HCT116 (cell line): ENCODE data around the gene HSF2BP. TPM values are rescaled to one million over a fixed set of nuclear protein-coding genes. Genes with fewer than 3 reads are reported as not detected.

Source experiments
- ATAC-seq: fragments of 200-7000 bp; cut with Tn5 transposase; 2 replicates; pipeline ENCODE4 v1.9.1; 2020; ENCODE audit warnings: mild to moderate bottlenecking, moderate library complexity
- BruUV-seq: library from RNA; stranded (reverse); fragments of 400-500 nt; replicated peaks from 2 replicates; lab custom pipeline; 2021; lab: Mats Ljungman, UMichigan
- CTCF ChIA-PET: fragments of 300-600 bp; sonication (Branson Sonifier 250); formaldehyde crosslinking; loops from one replicate; lab custom pipeline; 2021; ENCODE audit warnings: antibody characterized with exemption; lab: Charles Lee
- POLR2A ChIA-PET: fragments of 300-600, 350-600 bp; sonication (Branson Sonifier 250); formaldehyde crosslinking; loops from one replicate; lab custom pipeline; 2021; ENCODE audit warnings: antibody characterized with exemption; lab: Charles Lee
- RAD21 ChIA-PET, 2 experiments: fragments of 300-600 bp; sonication (Branson Sonifier 250); formaldehyde crosslinking; loops; one replicate each; lab custom pipeline; 2023; ENCODE audit warnings: low total read pairs in 2 of 2; ENCODE audit not compliant: uncharacterized antibody in 2 of 2, unreplicated experiment in 2 of 2, low non-redundant PET in 1 of 2; lab: Charles Lee
- DNase-seq: peaks from one replicate; pipeline ENCODE4 v3.0.0-alpha.2; 2010; ENCODE audit warnings: low read depth, low spot score
- H2AFZ ChIP-seq: fragments of 200-600 bp; shearing (Covaris generic), sonication (generic); 2 replicates; pipeline ENCODE4 v1.6.1; 2017; ENCODE audit warnings: low read depth, mixed run types, mixed read lengths, antibody characterized with exemption, low read length; ENCODE audit not compliant: poor library complexity, severe bottlenecking
- H3K27ac ChIP-seq: 2 replicates; pipeline ENCODE4 v1.5.1; 2012; ENCODE audit warnings: low read depth, low read length
- H3K27me3 ChIP-seq: fragments of 200-600 bp; sonication (generic); 2 replicates; pipeline ENCODE4 v1.6.1; 2016; ENCODE audit warnings: mixed run types, low read length, mixed read lengths; ENCODE audit not compliant: insufficient read depth
- H3K36me3 ChIP-seq, 2 experiments: fragments of 200-500 bp in 1 of 2; fragments of 200-600 bp in 1 of 2; sonication (Bioruptor generic) in 1 of 2; sonication (generic) in 1 of 2; 2 replicates each; pipeline versions ENCODE4 v1.5.1 to v1.6.1; 2014 to 2016; ENCODE audit warnings: low read length in 2 of 2, inconsistent platforms in 1 of 2, mixed read lengths in 1 of 2, mixed run types in 1 of 2; ENCODE audit not compliant: insufficient read depth in 2 of 2, control insufficient read depth in 1 of 2
- H3K4me1 ChIP-seq, 2 experiments: fragments of 200-600 bp in 1 of 2; sonication (generic) in 1 of 2; 2 replicates each; pipeline versions ENCODE4 v1.5.1 to v1.6.1; 2012 to 2017; ENCODE audit warnings: low read length in 2 of 2, inconsistent platforms in 1 of 2, mild to moderate bottlenecking in 1 of 2, mixed read lengths in 1 of 2, mixed run types in 1 of 2, moderate library complexity in 1 of 2; ENCODE audit not compliant: insufficient read depth in 2 of 2, control insufficient read depth in 1 of 2
- H3K4me2 ChIP-seq: fragments of 200-600 bp; sonication (generic); 2 replicates; pipeline ENCODE4 v1.6.1; 2017; ENCODE audit warnings: mixed run types, low read length, mixed read lengths
- H3K4me3 ChIP-seq, 2 experiments: fragments of 200-600 bp in 1 of 2; sonication (generic) in 1 of 2; replicated peaks in 1 of 2; 2 replicates each; pipeline ENCODE4 v1.5.1; 2011 to 2016; ENCODE audit warnings: low read length in 2 of 2, control low read depth in 1 of 2, low read depth in 1 of 2, mild to moderate bottlenecking in 1 of 2, mixed read lengths in 1 of 2, mixed run types in 1 of 2
- H3K79me2 ChIP-seq: fragments of 200-600 bp; sonication (generic); 2 replicates; pipeline ENCODE4 v1.6.1; 2017; ENCODE audit warnings: mild to moderate bottlenecking, mixed run types, low read length, moderate library complexity, mixed read lengths; ENCODE audit not compliant: insufficient read depth
- H3K9ac ChIP-seq: fragments of 200-600 bp; sonication (generic); 2 replicates; pipeline ENCODE4 v1.6.1; 2016; ENCODE audit warnings: low read length, mixed read lengths
- H3K9me2 ChIP-seq: fragments of 200-600 bp; sonication (generic), shearing (Covaris generic); 2 replicates; pipeline ENCODE4 v1.6.1; 2017; ENCODE audit warnings: mixed run types, mild to moderate bottlenecking, moderate library complexity; ENCODE audit not compliant: insufficient read depth
- H3K9me3 ChIP-seq, 2 experiments: fragments of 200-500 bp in 1 of 2; fragments of 200-600 bp in 1 of 2; sonication (Bioruptor generic) in 1 of 2; sonication (generic) in 1 of 2; 2 replicates each; pipeline ENCODE4 v1.6.1; 2014 to 2017; ENCODE audit warnings: low read length in 2 of 2, mixed read lengths in 2 of 2, inconsistent platforms in 1 of 2, low read depth in 1 of 2, mild to moderate bottlenecking in 1 of 2, mixed run types in 1 of 2, moderate library complexity in 1 of 2; ENCODE audit not compliant: control insufficient read depth in 1 of 2, insufficient read depth in 1 of 2
- H4K20me1 ChIP-seq: fragments of 200-600 bp; sonication (generic), shearing (Covaris generic); 2 replicates; pipeline ENCODE4 v1.6.1; 2017; ENCODE audit warnings: mixed run types, mild to moderate bottlenecking, moderate library complexity; ENCODE audit not compliant: insufficient read depth
- ATF3 ChIP-seq: IDR thresholded peaks from 2 replicates; pipeline ENCODE4 v1.6.1; 2012
- CBX3 ChIP-seq: IDR thresholded peaks from 2 replicates; pipeline ENCODE4 v1.6.1; 2012; ENCODE audit warnings: low read depth
- CTCF ChIP-seq, 3 experiments: fragments of 200-600 bp in 1 of 3; sonication (generic) in 1 of 3; IDR thresholded peaks in 2 of 3; conservative IDR thresholded peaks in 1 of 3; 2 replicates each; pipeline ENCODE4 v1.5.1; 2012 to 2017; ENCODE audit warnings: low read depth in 2 of 3, low read length in 2 of 3, antibody characterized with exemption in 1 of 3, borderline replicate concordance in 1 of 3, control low read depth in 1 of 3, mild to moderate bottlenecking in 1 of 3, mixed read lengths in 1 of 3, mixed run types in 1 of 3, moderate library complexity in 1 of 3; ENCODE audit not compliant: insufficient read depth in 1 of 3
- EGR1 ChIP-seq: IDR thresholded peaks from 2 replicates; pipeline ENCODE4 v1.6.1; 2012; ENCODE audit warnings: low read depth
- ELF1 ChIP-seq: IDR thresholded peaks from 2 replicates; pipeline ENCODE4 v1.6.1; 2012; ENCODE audit warnings: low read depth, borderline replicate concordance
- EZH2 ChIP-seq: fragments of 200-600 bp; sonication (generic); IDR thresholded peaks from 2 replicates; pipeline ENCODE4 v1.6.1; 2017; ENCODE audit warnings: antibody characterized with exemption, mixed run types
- JUND ChIP-seq: IDR thresholded peaks from 2 replicates; pipeline ENCODE4 v1.6.1; 2012
- POLR2A ChIP-seq: IDR thresholded peaks from 2 replicates; pipeline ENCODE4 v1.7.0; 2011; ENCODE audit warnings: borderline replicate concordance; ENCODE audit not compliant: insufficient read depth, insufficient read length; ENCODE audit errors: extremely low read depth
- SIN3A ChIP-seq: IDR thresholded peaks from 2 replicates; pipeline ENCODE4 v1.6.1; 2012; ENCODE audit warnings: low read depth
- SP1 ChIP-seq: IDR thresholded peaks from 2 replicates; pipeline ENCODE4 v1.6.1; 2012; ENCODE audit warnings: low read depth
- SRF ChIP-seq: IDR thresholded peaks from 2 replicates; pipeline ENCODE4 v1.6.1; 2012; ENCODE audit warnings: low read depth
- TCF7L2 ChIP-seq: IDR thresholded peaks from 2 replicates; pipeline ENCODE4 v1.7.0; 2011; ENCODE audit warnings: borderline replicate concordance, inconsistent platforms; ENCODE audit not compliant: insufficient read depth, insufficient read length; ENCODE audit errors: extremely low read depth
- YY1 ChIP-seq: IDR thresholded peaks from 2 replicates; pipeline ENCODE4 v1.6.1; 2011; ENCODE audit warnings: low read length, low read depth, moderate library complexity, mild to moderate bottlenecking; ENCODE audit not compliant: insufficient replicate concordance; ENCODE audit errors: extremely low read depth
- intact Hi-C: fragments of 100-400 bp; cut with micrococcal nuclease; formaldehyde crosslinking; loops from 2 replicates; pipeline ENCODE4 v1.10.0; 2022
- total RNA-seq: library from RNA; stranded (reverse); gene quantifications from one replicate; pipeline ENCODE4 v1.2.1, GENCODE V29; 2021; ENCODE audit not compliant: unreplicated experiment

HSF2BP gene
- total RNA-seq, 1 experiment from 2014 or later = 0.59 TPM

- H4K20me1 ChIP-seq = no peaks in the 10 kb centered on the region
- ATAC-seq = no peak
- H3K4me2 ChIP-seq = no peak overlapping the region
- intact Hi-C loops = no loop called here
- no peak overlapping the region for H3K4me3 ChIP-seq
- H3K27me3 ChIP-seq = no peaks in the 10 kb centered on the region
- H3K9me2 ChIP-seq = no peaks in the 10 kb centered on the region
- H3K4me1 ChIP-seq = no peaks in the 10 kb centered on the region
- RAD21 ChIA-PET = no interaction called here
- H3K9me3 ChIP-seq = no peaks in the 10 kb centered on the region
- DNase-seq = no peak
- H3K79me2 ChIP-seq = no peaks in the 10 kb centered on the region
- no peak overlapping the region for H3K9ac ChIP-seq
- no TSS peak for BruUV-seq
- no peaks in the 10 kb centered on the region for H3K36me3 ChIP-seq
- no peak overlapping the region for H3K27ac ChIP-seq
- CTCF ChIA-PET = no interaction called here
- POLR2A ChIA-PET = no interaction called here
- no peak for TF ChIP-seq SP1
- no peak for TF ChIP-seq CTCF (IDR thresholded peaks at IDR 0.05 in 2 of 3, conservative IDR thresholded peaks at IDR 0.05 in 1 of 3; ENCODE audit: borderline replicate concordance in 1 of 3, insufficient read depth in 1 of 3, low read depth in 2 of 3, low read length in 2 of 3)
- TF ChIP-seq POLR2A = no peak
- TF ChIP-seq ELF1 = no peak
- TF ChIP-seq YY1 = no peak
- TF ChIP-seq EZH2 = no peak
- no peak for TF ChIP-seq SIN3A
- no peak for TF ChIP-seq JUND
- no peak for TF ChIP-seq TCF7L2
- TF ChIP-seq EGR1 = no peak
- no peak for TF ChIP-seq SRF
- TF ChIP-seq ATF3 = no peak
- TF ChIP-seq CBX3 = no peak
- TF ChIP-seq, all 23 proteins: peak for 0
- no peak overlapping the region for H2AFZ ChIP-seq
Measured at GRCh38 chr21:43639470-43640353, 19.6 kb downstream of the HSF2BP start.
